Measurements from ENCODE around the gene PBRM1. TPM values are rescaled to one million over a fixed set of nuclear protein-coding genes. Genes with fewer than 3 reads are reported as not detected.

Gene PBRM1
- total RNA-seq, 1 donor = 48.7 TPM

GRCh38 chr3:52600258-52600657, 85.5 kb downstream of the PBRM1 start:
- Histone ChIP-seq H3K27me3 (ENCODE audit: insufficient read depth, low read length) (no peaks in the 10 kb centered on the region), H3K9me3 (ENCODE audit: low read depth, low read length) (no peaks in the 10 kb centered on the region), H3K4me1 (ENCODE audit: insufficient read depth, low read length) (no peaks in the 10 kb centered on the region), H3K4me3 (ENCODE audit: low read length) (no peak overlapping the region)

- no peaks in the 10 kb centered on the region for H3K9me3 ChIP-seq (ENCODE audit: low read depth, low read length)
- no peaks in the 10 kb centered on the region for H3K27me3 ChIP-seq (ENCODE audit: insufficient read depth, low read length)
- H3K4me1 ChIP-seq (ENCODE audit: insufficient read depth, low read length) = no peaks in the 10 kb centered on the region
- no peak overlapping the region for H3K4me3 ChIP-seq (ENCODE audit: low read length)
These were observed 89.0 kb downstream of the PBRM1 start for GRCh38 chr3:52596658-52597265.

- H3K9me3 ChIP-seq (ENCODE audit: low read depth, low read length) = no peaks in the 10 kb centered on the region
- no peak overlapping the region for H3K4me3 ChIP-seq (ENCODE audit: low read length)
- no peaks in the 10 kb centered on the region for H3K4me1 ChIP-seq (ENCODE audit: insufficient read depth, low read length)
- H3K27me3 ChIP-seq (ENCODE audit: insufficient read depth, low read length) = no peaks in the 10 kb centered on the region
These were observed 92.6 kb downstream of the PBRM1 start for GRCh38 chr3:52593103-52593502.

- no peak overlapping the region for H3K4me3 ChIP-seq (ENCODE audit: low read length)
- H3K4me1 ChIP-seq (ENCODE audit: insufficient read depth, low read length) = no peaks in the 10 kb centered on the region
- H3K27me3 ChIP-seq (ENCODE audit: insufficient read depth, low read length) = no peaks in the 10 kb centered on the region
- no peaks in the 10 kb centered on the region for H3K9me3 ChIP-seq (ENCODE audit: low read depth, low read length)
These were observed 111.4 kb downstream of the PBRM1 start for GRCh38 chr3:52574056-52574965.

- H3K4me3 ChIP-seq (ENCODE audit: low read length) = no peak overlapping the region
- no peaks in the 10 kb centered on the region for H3K9me3 ChIP-seq (ENCODE audit: low read depth, low read length)
- H3K4me1 ChIP-seq (ENCODE audit: insufficient read depth, low read length) = no peaks in the 10 kb centered on the region
- H3K27me3 ChIP-seq (ENCODE audit: insufficient read depth, low read length) = no peaks in the 10 kb centered on the region
These were observed 113.5 kb downstream of the PBRM1 start for GRCh38 chr3:52572221-52572620.

GRCh38 chr3:52570076-52570475, 115.6 kb downstream of the PBRM1 start:
- Histone ChIP-seq H3K9me3 (ENCODE audit: low read depth, low read length) (no peaks in the 10 kb centered on the region), H3K27me3 (ENCODE audit: insufficient read depth, low read length) (no peaks in the 10 kb centered on the region), H3K4me1 (ENCODE audit: insufficient read depth, low read length) (no peaks in the 10 kb centered on the region), H3K4me3 (ENCODE audit: low read length) (no peak overlapping the region)

GRCh38 chr3:52568069-52568468, 117.6 kb downstream of the PBRM1 start:
- H3K9me3 ChIP-seq (ENCODE audit: low read depth, low read length) = no peaks in the 10 kb centered on the region
- no peak overlapping the region for H3K4me3 ChIP-seq (ENCODE audit: low read length)
- H3K27me3 ChIP-seq (ENCODE audit: insufficient read depth, low read length) = no peaks in the 10 kb centered on the region
- no peaks in the 10 kb centered on the region for H3K4me1 ChIP-seq (ENCODE audit: insufficient read depth, low read length)

- no peak overlapping the region for H3K4me3 ChIP-seq (ENCODE audit: low read length)
- H3K27me3 ChIP-seq (ENCODE audit: insufficient read depth, low read length) = no peaks in the 10 kb centered on the region
- H3K9me3 ChIP-seq (ENCODE audit: low read depth, low read length) = no peaks in the 10 kb centered on the region
- H3K4me1 ChIP-seq (ENCODE audit: insufficient read depth, low read length) = no peaks in the 10 kb centered on the region
These were observed 121.7 kb downstream of the PBRM1 start for GRCh38 chr3:52563984-52564383.

GRCh38 chr3:52561028-52561747, 124.5 kb downstream of the PBRM1 start:
- Histone ChIP-seq H3K9me3 (ENCODE audit: low read depth, low read length) (no peaks in the 10 kb centered on the region), H3K27me3 (ENCODE audit: insufficient read depth, low read length) (no peaks in the 10 kb centered on the region), H3K4me3 (ENCODE audit: low read length) (no peak overlapping the region), H3K4me1 (ENCODE audit: insufficient read depth, low read length) (no peaks in the 10 kb centered on the region)

GRCh38 chr3:52558436-52558835, 127.3 kb downstream of the PBRM1 start:
- Histone ChIP-seq H3K4me1 (ENCODE audit: insufficient read depth, low read length) (no peaks in the 10 kb centered on the region), H3K9me3 (ENCODE audit: low read depth, low read length) (no peaks in the 10 kb centered on the region), H3K4me3 (ENCODE audit: low read length) (no peak overlapping the region), H3K27me3 (ENCODE audit: insufficient read depth, low read length) (no peaks in the 10 kb centered on the region)

GRCh38 chr3:52557011-52557960, 128.4 kb downstream of the PBRM1 start:
- Histone ChIP-seq H3K27me3 (ENCODE audit: insufficient read depth, low read length) (no peaks in the 10 kb centered on the region), H3K4me3 (ENCODE audit: low read length) (no peak overlapping the region), H3K4me1 (ENCODE audit: insufficient read depth, low read length) (no peaks in the 10 kb centered on the region), H3K9me3 (ENCODE audit: low read depth, low read length) (no peaks in the 10 kb centered on the region)

- no peaks in the 10 kb centered on the region for H3K4me1 ChIP-seq (ENCODE audit: insufficient read depth, low read length)
- no peak overlapping the region for H3K4me3 ChIP-seq (ENCODE audit: low read length)
- no peaks in the 10 kb centered on the region for H3K27me3 ChIP-seq (ENCODE audit: insufficient read depth, low read length)
- no peaks in the 10 kb centered on the region for H3K9me3 ChIP-seq (ENCODE audit: low read depth, low read length)
These were observed 130.7 kb downstream of the PBRM1 start for GRCh38 chr3:52555056-52555455.

GRCh38 chr3:52554026-52554755, 131.5 kb downstream of the PBRM1 start:
- Histone ChIP-seq H3K4me1 (ENCODE audit: insufficient read depth, low read length) (no peaks in the 10 kb centered on the region), H3K4me3 (ENCODE audit: low read length) (no peak overlapping the region)

GRCh38 chr3:52552089-52552488, 133.6 kb downstream of the PBRM1 start:
- Histone ChIP-seq H3K4me1 (ENCODE audit: insufficient read depth, low read length) (no peaks in the 10 kb centered on the region), H3K27me3 (ENCODE audit: insufficient read depth, low read length) (no peaks in the 10 kb centered on the region), H3K9me3 (ENCODE audit: low read depth, low read length) (no peaks in the 10 kb centered on the region), H3K4me3 (ENCODE audit: low read length) (no peak overlapping the region)

More at GRCh38 chr3:52554026-52554755, 131.5 kb downstream of the PBRM1 start:
- H3K9me3 ChIP-seq (ENCODE audit: low read depth, low read length) = no peaks in the 10 kb centered on the region
- no peaks in the 10 kb centered on the region for H3K27me3 ChIP-seq (ENCODE audit: insufficient read depth, low read length)
